IMR-90 (cell line): ENCODE data around the gene COA1. TPM values are rescaled to one million over a fixed set of nuclear protein-coding genes. Genes with fewer than 3 reads are reported as not detected.

Source experiments
- ATAC-seq: fragments of 200-7000 bp; cut with Tn5 transposase; 2 replicates; pipeline ENCODE4 v1.9.1; 2020; ENCODE audit warnings: low read depth, mild to moderate bottlenecking, moderate library complexity
- BruUV-seq: library from RNA; stranded (reverse); fragments of 400-500 nt; replicated peaks from 2 replicates; lab custom pipeline; 2021; lab: Mats Ljungman, UMichigan
- CTCF ChIA-PET: fragments of 300-600 bp; formaldehyde crosslinking; extraction: SDS; loops from one replicate; lab custom pipeline; 2021; ENCODE audit warnings: antibody characterized with exemption; lab: Yijun Ruan, JAX
- POLR2A ChIA-PET: fragments of 300-600 bp; sonication (Branson Sonifier 250); formaldehyde crosslinking; loops from one replicate; lab custom pipeline; 2022; ENCODE audit warnings: antibody characterized with exemption; ENCODE audit not compliant: unreplicated experiment; lab: Charles Lee
- DNase-seq: peaks from one replicate; pipeline ENCODE4 v3.0.0; 2013
- H2AFZ ChIP-seq: replicated peaks from 2 replicates; pipeline ENCODE3; 2013; ENCODE audit warnings: low read length, mild to moderate bottlenecking; ENCODE audit not compliant: poor library complexity
- H2AK5ac ChIP-seq: 2 replicates; pipeline ENCODE4 v1.6.1; 2013; ENCODE audit warnings: low read depth, low read length, inconsistent platforms
- H2AK9ac ChIP-seq: replicated peaks from 2 replicates; pipeline ENCODE3; 2013; ENCODE audit warnings: mild to moderate bottlenecking, low read depth, low read length, moderate library complexity; ENCODE audit not compliant: poor library complexity
- H2BK120ac ChIP-seq: 2 replicates; pipeline ENCODE4 v1.6.1; 2013; ENCODE audit warnings: low read depth, low read length, inconsistent platforms
- H2BK15ac ChIP-seq: 3 replicates; pipeline ENCODE4 v1.6.1; 2013; ENCODE audit warnings: low read depth, low read length, inconsistent platforms
- H2BK20ac ChIP-seq: 2 replicates; pipeline ENCODE4 v1.6.1; 2013; ENCODE audit warnings: low read depth, mild to moderate bottlenecking, inconsistent platforms, low read length, moderate library complexity
- H2BK5ac ChIP-seq: 2 replicates; pipeline ENCODE4 v1.6.1; 2013; ENCODE audit warnings: mild to moderate bottlenecking, low read depth, low read length, inconsistent platforms; ENCODE audit not compliant: poor library complexity, severe bottlenecking
- H3K14ac ChIP-seq: replicated peaks from 2 replicates; pipeline ENCODE4 v1.6.1; 2013; ENCODE audit warnings: low read depth, low read length, inconsistent platforms
- H3K18ac ChIP-seq: 2 replicates; pipeline ENCODE4 v1.6.1; 2013; ENCODE audit warnings: low read depth, low read length, control low read depth
- H3K23ac ChIP-seq: 2 replicates; pipeline ENCODE4 v1.6.1; 2013; ENCODE audit warnings: low read depth, low read length, inconsistent platforms
- H3K27ac ChIP-seq: 2 replicates; pipeline ENCODE4 v1.5.1; 2013; ENCODE audit warnings: mild to moderate bottlenecking, control low read depth, low read length; ENCODE audit not compliant: insufficient read depth
- H3K27me3 ChIP-seq: 2 replicates; pipeline ENCODE4 v1.6.1; 2013; ENCODE audit warnings: low read length; ENCODE audit not compliant: control insufficient read depth, insufficient read depth
- H3K36me3 ChIP-seq: 2 replicates; pipeline ENCODE4 v1.6.1; 2013; ENCODE audit warnings: low read length, mixed read lengths; ENCODE audit not compliant: control insufficient read depth, insufficient read depth
- H3K4ac ChIP-seq: 2 replicates; pipeline ENCODE4 v1.6.1; 2013; ENCODE audit warnings: low read depth, low read length, inconsistent platforms
- H3K4me1 ChIP-seq: 2 replicates; pipeline ENCODE4 v1.6.1; 2013; ENCODE audit warnings: low read length, mixed read lengths; ENCODE audit not compliant: control insufficient read depth, insufficient read depth
- H3K4me2 ChIP-seq: 2 replicates; pipeline ENCODE4 v1.6.1; 2013; ENCODE audit warnings: low read depth, mild to moderate bottlenecking, control low read depth, low read length, moderate library complexity
- H3K4me3 ChIP-seq: 2 replicates; pipeline ENCODE4 v1.5.1; 2013; ENCODE audit warnings: low read depth, mild to moderate bottlenecking, control low read depth, low read length, moderate library complexity; ENCODE audit not compliant: insufficient read depth
- H3K56ac ChIP-seq: 2 replicates; pipeline ENCODE4 v1.6.1; 2013; ENCODE audit warnings: low read length, inconsistent platforms; ENCODE audit not compliant: insufficient read depth; ENCODE audit errors: extremely low read depth
- H3K79me1 ChIP-seq, 2 experiments: 2 replicates each; pipeline ENCODE4 v1.6.1; 2013; ENCODE audit warnings: low read length in 2 of 2, inconsistent platforms in 1 of 2, low read depth in 1 of 2
- H3K9ac ChIP-seq: 2 replicates; pipeline ENCODE4 v1.6.1; 2013; ENCODE audit warnings: low read depth, low read length, control low read depth
- H3K9me1 ChIP-seq: 2 replicates; pipeline ENCODE4 v1.6.1; 2013; ENCODE audit warnings: low read length, inconsistent platforms; ENCODE audit not compliant: insufficient read depth
- H3K9me3 ChIP-seq: 2 replicates; pipeline ENCODE4 v1.6.1; 2013; ENCODE audit warnings: low read length; ENCODE audit not compliant: control insufficient read depth, insufficient read depth
- H4K20me1 ChIP-seq: 2 replicates; pipeline ENCODE4 v1.6.1; 2013; ENCODE audit warnings: low read length, inconsistent platforms; ENCODE audit not compliant: insufficient read depth
- H4K5ac ChIP-seq: 2 replicates; pipeline ENCODE4 v1.6.1; 2013; ENCODE audit warnings: mild to moderate bottlenecking, low read depth, low read length, control low read depth
- H4K8ac ChIP-seq, 2 experiments: 2 replicates each; pipeline ENCODE4 v1.6.1; 2013; ENCODE audit warnings: low read depth in 2 of 2, low read length in 2 of 2, control low read depth in 1 of 2, inconsistent platforms in 1 of 2
- H4K91ac ChIP-seq: 2 replicates; pipeline ENCODE4 v1.6.1; 2013; ENCODE audit warnings: low read depth, low read length, inconsistent platforms; ENCODE audit not compliant: insufficient read depth
- POLR2A ChIP-seq: IDR thresholded peaks from 2 replicates; pipeline ENCODE4 v1.6.1; 2012; ENCODE audit warnings: mild to moderate bottlenecking, low read depth, low read length
- RCOR1 ChIP-seq: IDR thresholded peaks from 2 replicates; pipeline ENCODE4 v1.6.1; 2012; ENCODE audit warnings: mild to moderate bottlenecking, low read length, improper control_type of control experiment; ENCODE audit not compliant: insufficient replicate concordance
- WGBS, 2 experiments: methylation state at CpG; one replicate each; pipeline versions ENCODE4 v1.1.5 to v1.1.7; 2013; ENCODE audit warnings: missing lambda C conversion rate in 2 of 2; ENCODE audit not compliant: insufficient read length in 1 of 2; ENCODE audit errors: extremely low coverage in 2 of 2; 5-methylcytosine and 5-hydroxymethylcytosine counted together
- dilution Hi-C: fragments of 300-500 bp; cut with HindIII; formaldehyde crosslinking; loops from one replicate; pipeline ENCODE4 v1.14.3; 2018; ENCODE audit warnings: low sequenced_read_pairs; ENCODE audit not compliant: unreplicated experiment
- in situ Hi-C: fragments of 300-500 bp; cut with MboI; formaldehyde crosslinking; loops from 3 replicates; pipeline ENCODE4 v1.14.3; 2019; ENCODE audit warnings: low sequenced_read_pairs, inconsistent platforms, mixed read lengths
- intact Hi-C: fragments of 100-400 bp; cut with micrococcal nuclease; formaldehyde crosslinking; loops from 2 replicates; pipeline ENCODE4 v1.10.0; 2022
- polyA plus RNA-seq, 3 experiments: library from polyadenylated mRNA; depleted of rRNA; stranded (reverse); fragments of >200 nt; gene quantifications; 2 replicates each; pipeline ENCODE4 v1.2.3, GENCODE V29; 2012; ENCODE audit warnings: low replicate concordance in 1 of 3
- total RNA-seq: library from RNA; depleted of rRNA; stranded (reverse); fragments of >200 nt; gene quantifications from 2 replicates; pipeline ENCODE4 v1.2.3, GENCODE V29; 2012
- TF ChIP-seq, protein P1 (sequence below): fragments of 150-350 bp; IDR thresholded peaks from 2 replicates; pipeline ENCODE4 v1.6.1; 2016; ENCODE audit warnings: low read depth, mild to moderate bottlenecking, low read length, moderate library complexity, borderline replicate concordance
- TF ChIP-seq, protein P2 (sequence below): conservative IDR thresholded peaks from 2 replicates; pipeline ENCODE4 v1.5.1; 2012; ENCODE audit warnings: mild to moderate bottlenecking, low read depth, low read length, improper control_type of control experiment

Gene COA1
- total and polyA plus RNA-seq, 2 of the 4 experiments (the other 2 are of a cell fraction), result 34.2 to 59.5 TPM

DNA sequence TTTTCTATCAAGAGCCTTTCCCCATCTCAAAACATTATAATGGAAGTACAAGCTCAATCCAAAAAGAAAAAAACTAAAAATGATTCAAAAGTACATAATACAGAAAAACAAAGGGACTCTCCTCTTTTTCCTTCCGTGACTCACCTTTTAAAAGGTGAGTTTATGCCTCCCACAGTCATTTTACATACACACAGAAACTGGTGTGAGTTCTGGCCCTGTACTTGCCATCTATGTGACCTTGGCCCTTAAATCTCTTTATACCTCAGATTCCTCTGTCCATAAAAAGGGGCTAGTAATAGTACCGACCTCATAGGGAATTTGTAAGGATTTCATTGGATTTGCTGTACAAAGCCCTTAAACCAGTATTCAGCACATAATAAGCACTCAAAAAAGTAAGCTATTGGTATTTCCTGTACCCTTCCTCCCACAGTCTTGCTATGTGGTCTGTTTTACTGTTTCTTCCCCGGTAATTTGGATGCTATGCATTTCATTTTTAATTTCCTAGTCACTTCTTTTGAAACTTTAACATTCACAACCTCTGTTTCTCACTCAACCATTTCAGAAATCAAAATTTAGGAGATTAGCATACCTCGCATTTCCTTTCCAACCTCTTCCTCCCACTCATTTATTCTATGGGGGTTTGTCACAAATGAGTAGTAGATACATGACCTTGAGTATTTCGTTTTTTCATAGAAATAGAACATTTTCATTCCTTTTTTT, 107.4 kb downstream of the COA1 start:
- Histone ChIP-seq H3K4me1 (peaks cover 19% of the 10 kb centered on the region), H2AK9ac (no peak overlapping the region), H2BK5ac (peak overlapping the region; percentile 25), H3K23ac (no peak overlapping the region), H3K9ac (no peak overlapping the region), H3K9me1 (peaks cover 15% of the 10 kb centered on the region), H3K18ac (no peak overlapping the region; the same call in 1 of the 2 replicates), H3K56ac (no peak overlapping the region), H2BK120ac (no peak overlapping the region), H3K36me3 (peaks cover 41% of the 10 kb centered on the region), H4K91ac (no peak overlapping the region), H4K5ac (no peak overlapping the region), H3K4ac (no peak overlapping the region), H3K27me3 (no peaks in the 10 kb centered on the region), H2BK15ac (no peak overlapping the region), H4K8ac (peak overlapping the region in 1 of 2 experiments; percentile 71; a peak in 1 of 4 replicates), H3K79me1 (peaks cover 31 to 72% of the 10 kb centered on the region in 2 experiments), H3K14ac (no peak overlapping the region), H2AFZ (no peak overlapping the region), H3K27ac (no peak overlapping the region), H3K4me3 (no peak overlapping the region), H3K4me2 (no peak overlapping the region), H2BK20ac (no peak overlapping the region), H4K20me1 (peaks cover 28% of the 10 kb centered on the region; the same call in 1 of the 2 replicates), H3K9me3 (no peaks in the 10 kb centered on the region), H2AK5ac (no peak overlapping the region)
- WGBS, 2 experiments, result 100% methylated on average over 1 of the region's 5 CpGs; no CpG with 5 or more reads in 1 of the 2 experiments
- DNase-seq (no peak), ATAC-seq (no peak)
- intact Hi-C loops (no loop called here), dilution Hi-C loops (no loop called here), in situ Hi-C loops (no loop called here)
- POLR2A ChIA-PET, result interaction anchor here (1.1 kb wide), 1 partner anchor 34 kb away, joined by 4 read pairs; no protein-coding TSS in a partner anchor
- no TSS peak for BruUV-seq
- CTCF ChIA-PET, result interaction anchor here (1.1 to 2.9 kb wide), 2 partner anchors 24 to 39 kb away, joined by 3 to 15 read pairs; partner anchors contain the start of gene STK17A
- TF ChIP-seq RCOR1 (no peak), POLR2A (no peak)
- TF ChIP-seq, protein P1, sequence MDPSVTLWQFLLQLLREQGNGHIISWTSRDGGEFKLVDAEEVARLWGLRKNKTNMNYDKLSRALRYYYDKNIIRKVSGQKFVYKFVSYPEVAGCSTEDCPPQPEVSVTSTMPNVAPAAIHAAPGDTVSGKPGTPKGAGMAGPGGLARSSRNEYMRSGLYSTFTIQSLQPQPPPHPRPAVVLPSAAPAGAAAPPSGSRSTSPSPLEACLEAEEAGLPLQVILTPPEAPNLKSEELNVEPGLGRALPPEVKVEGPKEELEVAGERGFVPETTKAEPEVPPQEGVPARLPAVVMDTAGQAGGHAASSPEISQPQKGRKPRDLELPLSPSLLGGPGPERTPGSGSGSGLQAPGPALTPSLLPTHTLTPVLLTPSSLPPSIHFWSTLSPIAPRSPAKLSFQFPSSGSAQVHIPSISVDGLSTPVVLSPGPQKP, result no peak
- TF ChIP-seq, protein P2, sequence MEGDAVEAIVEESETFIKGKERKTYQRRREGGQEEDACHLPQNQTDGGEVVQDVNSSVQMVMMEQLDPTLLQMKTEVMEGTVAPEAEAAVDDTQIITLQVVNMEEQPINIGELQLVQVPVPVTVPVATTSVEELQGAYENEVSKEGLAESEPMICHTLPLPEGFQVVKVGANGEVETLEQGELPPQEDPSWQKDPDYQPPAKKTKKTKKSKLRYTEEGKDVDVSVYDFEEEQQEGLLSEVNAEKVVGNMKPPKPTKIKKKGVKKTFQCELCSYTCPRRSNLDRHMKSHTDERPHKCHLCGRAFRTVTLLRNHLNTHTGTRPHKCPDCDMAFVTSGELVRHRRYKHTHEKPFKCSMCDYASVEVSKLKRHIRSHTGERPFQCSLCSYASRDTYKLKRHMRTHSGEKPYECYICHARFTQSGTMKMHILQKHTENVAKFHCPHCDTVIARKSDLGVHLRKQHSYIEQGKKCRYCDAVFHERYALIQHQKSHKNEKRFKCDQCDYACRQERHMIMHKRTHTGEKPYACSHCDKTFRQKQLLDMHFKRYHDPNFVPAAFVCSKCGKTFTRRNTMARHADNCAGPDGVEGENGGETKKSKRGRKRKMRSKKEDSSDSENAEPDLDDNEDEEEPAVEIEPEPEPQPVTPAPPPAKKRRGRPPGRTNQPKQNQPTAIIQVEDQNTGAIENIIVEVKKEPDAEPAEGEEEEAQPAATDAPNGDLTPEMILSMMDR, result no peak
